HCT116 (cell line): ENCODE measurements around the gene TRAF3IP1. TPM values are rescaled to one million over a fixed set of nuclear protein-coding genes. Genes with fewer than 3 reads are reported as not detected.

Source experiments
- ATAC-seq: fragments of 200-7000 bp; cut with Tn5 transposase; 2 replicates; pipeline ENCODE4 v1.9.1; 2020; ENCODE audit warnings: mild to moderate bottlenecking, moderate library complexity
- BruUV-seq: library from RNA; stranded (reverse); fragments of 400-500 nt; replicated peaks from 2 replicates; lab custom pipeline; 2021; lab: Mats Ljungman, UMichigan
- CTCF ChIA-PET: fragments of 300-600 bp; sonication (Branson Sonifier 250); formaldehyde crosslinking; loops from one replicate; lab custom pipeline; 2021; ENCODE audit warnings: antibody characterized with exemption; lab: Charles Lee
- POLR2A ChIA-PET: fragments of 300-600, 350-600 bp; sonication (Branson Sonifier 250); formaldehyde crosslinking; loops from one replicate; lab custom pipeline; 2021; ENCODE audit warnings: antibody characterized with exemption; lab: Charles Lee
- RAD21 ChIA-PET, 2 experiments: fragments of 300-600 bp; sonication (Branson Sonifier 250); formaldehyde crosslinking; loops; one replicate each; lab custom pipeline; 2023; ENCODE audit warnings: low total read pairs in 2 of 2; ENCODE audit not compliant: uncharacterized antibody in 2 of 2, unreplicated experiment in 2 of 2, low non-redundant PET in 1 of 2; lab: Charles Lee
- DNase-seq: peaks from one replicate; pipeline ENCODE4 v3.0.0-alpha.2; 2010; ENCODE audit warnings: low read depth, low spot score
- H2AFZ ChIP-seq: fragments of 200-600 bp; shearing (Covaris generic), sonication (generic); 2 replicates; pipeline ENCODE4 v1.6.1; 2017; ENCODE audit warnings: low read depth, mixed run types, mixed read lengths, antibody characterized with exemption, low read length; ENCODE audit not compliant: poor library complexity, severe bottlenecking
- H3K27ac ChIP-seq: 2 replicates; pipeline ENCODE4 v1.5.1; 2012; ENCODE audit warnings: low read depth, low read length
- H3K27me3 ChIP-seq: fragments of 200-600 bp; sonication (generic); 2 replicates; pipeline ENCODE4 v1.6.1; 2016; ENCODE audit warnings: mixed run types, low read length, mixed read lengths; ENCODE audit not compliant: insufficient read depth
- H3K36me3 ChIP-seq, 2 experiments: fragments of 200-500 bp in 1 of 2; fragments of 200-600 bp in 1 of 2; sonication (Bioruptor generic) in 1 of 2; sonication (generic) in 1 of 2; 2 replicates each; pipeline versions ENCODE4 v1.5.1 to v1.6.1; 2014 to 2016; ENCODE audit warnings: low read length in 2 of 2, inconsistent platforms in 1 of 2, mixed read lengths in 1 of 2, mixed run types in 1 of 2; ENCODE audit not compliant: insufficient read depth in 2 of 2, control insufficient read depth in 1 of 2
- H3K4me1 ChIP-seq, 2 experiments: fragments of 200-600 bp in 1 of 2; sonication (generic) in 1 of 2; 2 replicates each; pipeline versions ENCODE4 v1.5.1 to v1.6.1; 2012 to 2017; ENCODE audit warnings: low read length in 2 of 2, inconsistent platforms in 1 of 2, mild to moderate bottlenecking in 1 of 2, mixed read lengths in 1 of 2, mixed run types in 1 of 2, moderate library complexity in 1 of 2; ENCODE audit not compliant: insufficient read depth in 2 of 2, control insufficient read depth in 1 of 2
- H3K4me2 ChIP-seq: fragments of 200-600 bp; sonication (generic); 2 replicates; pipeline ENCODE4 v1.6.1; 2017; ENCODE audit warnings: mixed run types, low read length, mixed read lengths
- H3K4me3 ChIP-seq, 2 experiments: fragments of 200-600 bp in 1 of 2; sonication (generic) in 1 of 2; replicated peaks in 1 of 2; 2 replicates each; pipeline ENCODE4 v1.5.1; 2011 to 2016; ENCODE audit warnings: low read length in 2 of 2, control low read depth in 1 of 2, low read depth in 1 of 2, mild to moderate bottlenecking in 1 of 2, mixed read lengths in 1 of 2, mixed run types in 1 of 2
- H3K79me2 ChIP-seq: fragments of 200-600 bp; sonication (generic); 2 replicates; pipeline ENCODE4 v1.6.1; 2017; ENCODE audit warnings: mild to moderate bottlenecking, mixed run types, low read length, moderate library complexity, mixed read lengths; ENCODE audit not compliant: insufficient read depth
- H3K9ac ChIP-seq: fragments of 200-600 bp; sonication (generic); 2 replicates; pipeline ENCODE4 v1.6.1; 2016; ENCODE audit warnings: low read length, mixed read lengths
- H3K9me2 ChIP-seq: fragments of 200-600 bp; sonication (generic), shearing (Covaris generic); 2 replicates; pipeline ENCODE4 v1.6.1; 2017; ENCODE audit warnings: mixed run types, mild to moderate bottlenecking, moderate library complexity; ENCODE audit not compliant: insufficient read depth
- H3K9me3 ChIP-seq, 2 experiments: fragments of 200-500 bp in 1 of 2; fragments of 200-600 bp in 1 of 2; sonication (Bioruptor generic) in 1 of 2; sonication (generic) in 1 of 2; 2 replicates each; pipeline ENCODE4 v1.6.1; 2014 to 2017; ENCODE audit warnings: low read length in 2 of 2, mixed read lengths in 2 of 2, inconsistent platforms in 1 of 2, low read depth in 1 of 2, mild to moderate bottlenecking in 1 of 2, mixed run types in 1 of 2, moderate library complexity in 1 of 2; ENCODE audit not compliant: control insufficient read depth in 1 of 2, insufficient read depth in 1 of 2
- H4K20me1 ChIP-seq: fragments of 200-600 bp; sonication (generic), shearing (Covaris generic); 2 replicates; pipeline ENCODE4 v1.6.1; 2017; ENCODE audit warnings: mixed run types, mild to moderate bottlenecking, moderate library complexity; ENCODE audit not compliant: insufficient read depth
- CBX3 ChIP-seq: IDR thresholded peaks from 2 replicates; pipeline ENCODE4 v1.6.1; 2012; ENCODE audit warnings: low read depth
- CEBPB ChIP-seq: IDR thresholded peaks from 2 replicates; pipeline ENCODE4 v1.6.1; 2012; ENCODE audit warnings: low read depth
- EZH2phosphoT487 ChIP-seq: fragments of 200-600 bp; IDR thresholded peaks from 2 replicates; pipeline ENCODE4 v1.6.1; 2018; ENCODE audit warnings: antibody characterized with exemption, borderline replicate concordance
- FOSL1 ChIP-seq: IDR thresholded peaks from 2 replicates; pipeline ENCODE4 v1.6.1; 2012; ENCODE audit warnings: low read depth
- JUND ChIP-seq: IDR thresholded peaks from 2 replicates; pipeline ENCODE4 v1.6.1; 2012
- POLR2A ChIP-seq: IDR thresholded peaks from 2 replicates; pipeline ENCODE4 v1.7.0; 2011; ENCODE audit warnings: borderline replicate concordance; ENCODE audit not compliant: insufficient read depth, insufficient read length; ENCODE audit errors: extremely low read depth
- REST ChIP-seq: IDR thresholded peaks from 2 replicates; pipeline ENCODE4 v1.6.1; 2012; ENCODE audit warnings: low read depth
- SIN3A ChIP-seq: IDR thresholded peaks from 2 replicates; pipeline ENCODE4 v1.6.1; 2012; ENCODE audit warnings: low read depth
- SP1 ChIP-seq: IDR thresholded peaks from 2 replicates; pipeline ENCODE4 v1.6.1; 2012; ENCODE audit warnings: low read depth
- SRF ChIP-seq: IDR thresholded peaks from 2 replicates; pipeline ENCODE4 v1.6.1; 2012; ENCODE audit warnings: low read depth
- ZBTB33 ChIP-seq: IDR thresholded peaks from 2 replicates; pipeline ENCODE4 v1.6.1; 2011; ENCODE audit warnings: mild to moderate bottlenecking, low read length, moderate library complexity; ENCODE audit not compliant: insufficient replicate concordance; ENCODE audit errors: extremely low read depth
- ZFX ChIP-seq: fragments of 450-650 bp; IDR thresholded peaks from 2 replicates; pipeline ENCODE4 v1.6.1; 2017
- intact Hi-C: fragments of 100-400 bp; cut with micrococcal nuclease; formaldehyde crosslinking; loops from 2 replicates; pipeline ENCODE4 v1.10.0; 2022
- total RNA-seq: library from RNA; stranded (reverse); gene quantifications from one replicate; pipeline ENCODE4 v1.2.1, GENCODE V29; 2021; ENCODE audit not compliant: unreplicated experiment

Gene TRAF3IP1
- total RNA-seq, 1 experiment from 2014 or later, result 19.4 TPM

- Histone ChIP-seq H3K79me2 (peaks cover 51% of the 10 kb centered on the region), H3K4me2 (no peak overlapping the region), H2AFZ (no peak overlapping the region), H3K27me3 (no peaks in the 10 kb centered on the region), H3K27ac (no peak overlapping the region), H3K4me1 (peaks cover 21 to 41% of the 10 kb centered on the region in 2 experiments), H3K9ac (no peak overlapping the region), H3K36me3 (no peaks in the 10 kb centered on the region), H3K9me2 (no peaks in the 10 kb centered on the region), H4K20me1 (0 out of 2 replicates have a peak, but pooled peaks cover 4% of the 10 kb centered on the region)
- DNase-seq (no peak), ATAC-seq (no peak)
- POLR2A ChIA-PET, result no interaction called here
- CTCF ChIA-PET, result no interaction called here
- intact Hi-C loops, result no loop called here
- BruUV-seq, result no TSS peak
- no peak for TF ChIP-seq JUND
- no peak for TF ChIP-seq SP1
- no peak for TF ChIP-seq CEBPB
- TF ChIP-seq SRF, result no peak
- TF ChIP-seq EZH2phosphoT487, result no peak
- no peak for TF ChIP-seq CBX3
- TF ChIP-seq SIN3A, result no peak
- TF ChIP-seq ZBTB33, result no peak
- no peak for TF ChIP-seq REST
- no peak for TF ChIP-seq POLR2A
- no peak for TF ChIP-seq ZFX
- no peak for TF ChIP-seq FOSL1
- TF ChIP-seq, all 23 proteins: peak for 0
- H3K9me3 ChIP-seq, result no peaks in the 10 kb centered on the region
- RAD21 ChIA-PET, result no interaction called here
- H3K4me3 ChIP-seq, result no peak overlapping the region
These were observed 34.2 kb upstream of the TRAF3IP1 start for GRCh38 chr2:238286095-238286494.
